HFFc6 (cell line): Measurements from ENCODE around the gene PHF21B. TPM values are rescaled to one million over a fixed set of nuclear protein-coding genes. Genes with fewer than 3 reads are reported as not detected.

Experiments used
- DNase-seq: peaks from one replicate; pipeline ENCODE4 v3.0.0-alpha.2; 2018
- H3K27ac Mint-ChIP-seq: 2 replicates; pipeline ENCODE4 v1.8.0; 2020; ENCODE audit warnings: mild to moderate bottlenecking, mixed read lengths
- H3K27me3 Mint-ChIP-seq: 2 replicates; pipeline ENCODE4 v1.8.0; 2021; ENCODE audit warnings: mild to moderate bottlenecking, moderate library complexity, mixed read lengths; ENCODE audit not compliant: insufficient read depth
- H3K36me3 Mint-ChIP-seq: 2 replicates; pipeline ENCODE4 v1.8.0; 2021; ENCODE audit warnings: low read depth, mixed read lengths
- H3K4me1 Mint-ChIP-seq: 2 replicates; pipeline ENCODE4 v1.8.0; 2020; ENCODE audit warnings: low read depth, mixed read lengths
- H3K4me3 Mint-ChIP-seq: 2 replicates; pipeline ENCODE4 v1.8.0; 2020; ENCODE audit warnings: mild to moderate bottlenecking, moderate library complexity, mixed read lengths
- H3K9me3 Mint-ChIP-seq: 2 replicates; pipeline ENCODE4 v1.8.0; 2020; ENCODE audit warnings: mild to moderate bottlenecking, mixed read lengths
- CTCF ChIP-seq: fragments of 200-600 bp; sonication (generic); IDR thresholded peaks from 2 replicates; pipeline ENCODE4 v1.5.0; 2021; ENCODE audit warnings: antibody characterized with exemption, mild to moderate bottlenecking
- total RNA-seq, 6 experiments: library from RNA; stranded (reverse); fragmentation: NEBNext Ultra II Directional; extraction: Animal tissue kit (Norgen Biotek cat#: 25700); gene quantifications; 2 replicates in 1 of 6; 3 replicates in 5 of 6; pipeline ENCODE4 v1.2.3, GENCODE V29; 2021

PHF21B gene
- total RNA-seq, 6 experiments from 2014 or later: not detected

- H3K27me3 Mint-ChIP-seq: no peaks in the 10 kb centered on the region; the same call in 1 of the 2 replicates
- H3K4me3 Mint-ChIP-seq: no peak overlapping the region
- TF ChIP-seq CTCF: no peak
- no peak overlapping the region for H3K27ac Mint-ChIP-seq
- H3K4me1 Mint-ChIP-seq: peaks cover 5% of the 10 kb centered on the region; the same call in 1 of the 2 replicates
- H3K36me3 Mint-ChIP-seq: no peaks in the 10 kb centered on the region
- DNase-seq: no peak
- H3K9me3 Mint-ChIP-seq: peaks cover 13% of the 10 kb centered on the region
These were observed 139.8 kb downstream of the PHF21B start for GRCh38 chr22:44870021-44870420.

- peaks cover 5% of the 10 kb centered on the region; the same call in 1 of the 2 replicates for H3K4me1 Mint-ChIP-seq
- 0 out of 2 replicates have a peak, but pooled peaks cover 2% of the 10 kb centered on the region for H3K36me3 Mint-ChIP-seq
- no peak for TF ChIP-seq CTCF
- no peaks in the 10 kb centered on the region; the same call in 1 of the 2 replicates for H3K27me3 Mint-ChIP-seq
- H3K4me3 Mint-ChIP-seq: no peak overlapping the region
- no peak for DNase-seq
- H3K9me3 Mint-ChIP-seq: peaks cover 17% of the 10 kb centered on the region
- no peak overlapping the region for H3K27ac Mint-ChIP-seq
These were observed 140.6 kb downstream of the PHF21B start for GRCh38 chr22:44869196-44869595.

GRCh38 chr22:44865193-44866057 lies 144.4 kb downstream of the PHF21B start:
- Mint-ChIP-seq H3K4me3 (no peak overlapping the region), H3K27me3 (no peaks in the 10 kb centered on the region; the same call in 1 of the 2 replicates), H3K27ac (no peak overlapping the region), H3K36me3 (peaks cover 9% of the 10 kb centered on the region; the same call in 1 of the 2 replicates), H3K4me1 (peaks cover 3% of the 10 kb centered on the region; the same call in 1 of the 2 replicates), H3K9me3 (peaks cover 27% of the 10 kb centered on the region)
- no peak for TF ChIP-seq CTCF
- no peak for DNase-seq

- no peak for TF ChIP-seq CTCF
- Mint-ChIP-seq H3K36me3 (peaks cover 9% of the 10 kb centered on the region; the same call in 1 of the 2 replicates), H3K9me3 (peaks cover 24% of the 10 kb centered on the region), H3K4me3 (no peak overlapping the region), H3K4me1 (no peaks in the 10 kb centered on the region), H3K27me3 (peaks cover 1% of the 10 kb centered on the region; the same call in 1 of the 2 replicates), H3K27ac (no peak overlapping the region)
- no peak for DNase-seq
These were observed 146.6 kb downstream of the PHF21B start for GRCh38 chr22:44862981-44863860.

GRCh38 chr22:44862281-44862680 lies 147.5 kb downstream of the PHF21B start:
- Mint-ChIP-seq H3K36me3 (peaks cover 9% of the 10 kb centered on the region; the same call in 1 of the 2 replicates), H3K4me1 (no peaks in the 10 kb centered on the region), H3K27me3 (peaks cover 4% of the 10 kb centered on the region; the same call in 1 of the 2 replicates), H3K9me3 (peaks cover 24% of the 10 kb centered on the region), H3K27ac (no peak overlapping the region), H3K4me3 (no peak overlapping the region)
- no peak for DNase-seq
- TF ChIP-seq CTCF: no peak
